Activated naive CD4-positive, alpha-beta T cell treated with Interleukin-2 at 50 U/mL for 16 hours (primary cell): ENCODE measurements around the gene SND1.

ENCODE experiments used
- DNase-seq: peaks from one replicate; pipeline ENCODE4 v3.0.0-alpha.2; 2020

Gene SND1

GRCh38 chr7:127770885-127771284 is 118.9 kb downstream of the SND1 start:
- no peak for DNase-seq

DNA sequence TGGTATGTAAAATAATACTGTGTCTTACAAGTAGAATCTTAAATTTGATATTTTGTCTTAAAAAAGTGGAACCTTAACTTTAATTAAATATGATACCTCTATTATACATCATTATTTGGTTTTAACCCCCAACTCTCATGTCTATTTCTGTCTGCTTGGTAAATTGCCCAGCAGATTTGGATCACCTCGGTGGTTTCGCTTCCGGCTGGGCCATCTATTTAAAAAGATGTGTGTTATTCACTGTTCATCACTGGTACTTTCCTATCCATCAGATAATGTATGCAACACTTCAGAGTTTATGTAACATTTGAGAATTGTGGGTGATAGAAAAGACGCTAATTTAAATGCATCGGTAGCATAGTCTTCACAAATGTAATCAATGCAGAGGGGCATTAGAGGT is 119.7 kb downstream of the SND1 start:
- DNase-seq = no peak

GRCh38 chr7:127776776-127777386 is 124.9 kb downstream of the SND1 start:
- DNase-seq = no peak

DNA sequence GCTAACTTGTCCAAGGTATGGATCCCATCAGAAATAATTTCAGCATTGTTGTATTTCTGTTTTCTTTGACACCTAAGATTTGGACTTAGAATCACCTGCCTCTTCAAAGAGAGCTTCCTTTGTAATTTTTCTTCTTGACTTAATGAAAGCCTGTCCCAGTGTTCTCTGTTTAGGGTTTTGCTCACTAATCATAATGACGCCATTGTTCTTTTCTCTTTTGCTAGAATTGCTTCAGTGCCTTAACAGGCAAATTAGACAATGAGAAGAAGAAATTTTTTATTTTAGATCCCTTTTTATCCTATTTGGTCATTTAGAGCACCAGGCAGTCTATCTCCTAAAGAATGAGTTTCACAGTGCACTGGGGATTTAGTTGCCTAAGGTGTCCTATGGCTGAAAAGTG is 128.5 kb downstream of the SND1 start:
- no peak for DNase-seq

DNA sequence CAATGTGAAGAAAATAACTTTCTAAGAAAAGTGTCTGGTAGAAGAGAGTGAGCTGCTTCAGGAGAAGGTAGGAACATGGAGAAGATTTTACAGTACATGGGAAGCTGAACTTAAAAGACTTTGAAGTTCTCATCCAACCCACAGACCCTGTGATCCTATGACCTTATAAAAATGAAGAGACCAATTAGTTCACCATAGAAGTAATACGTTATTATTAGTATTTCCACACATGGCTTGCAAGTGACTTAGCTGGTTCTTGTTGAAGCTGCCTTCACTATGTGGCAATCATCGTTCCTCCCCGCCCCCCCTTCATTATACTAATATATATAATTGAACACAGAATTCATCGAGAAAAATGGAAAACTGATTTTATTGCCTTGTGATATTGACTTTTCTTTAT is 129.1 kb downstream of the SND1 start:
- no peak for DNase-seq

GRCh38 chr7:127782075-127782474 is 130.1 kb downstream of the SND1 start:
- DNase-seq = no peak

GRCh38 chr7:127782654-127783559 is 130.9 kb downstream of the SND1 start:
- DNase-seq = no peak

- DNase-seq = no peak
Observed at GRCh38 chr7:127786184-127786583, 134.2 kb downstream of the SND1 start.

DNA sequence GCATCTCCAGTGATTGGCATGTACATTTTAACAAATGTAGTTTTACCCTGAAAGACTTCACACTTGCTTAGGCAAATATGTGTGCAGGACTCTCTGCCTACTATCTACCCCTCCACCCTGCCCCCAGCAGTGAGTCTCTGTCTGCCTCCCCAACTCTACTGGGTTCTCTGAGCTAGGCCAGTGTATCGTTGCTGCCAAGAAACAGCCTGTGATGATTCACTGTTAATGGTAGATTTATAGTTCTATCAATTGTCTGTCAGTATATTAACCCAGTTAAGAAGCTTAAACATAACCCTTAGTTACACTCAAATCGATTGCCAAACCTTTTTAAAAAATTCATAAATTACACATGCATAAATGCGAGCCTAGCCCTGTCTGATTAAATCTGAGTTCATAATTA is 137.0 kb downstream of the SND1 start:
- DNase-seq = no peak

GRCh38 chr7:127791446-127792189 is 139.6 kb downstream of the SND1 start:
- DNase-seq = no peak

- peak; percentile 16 for DNase-seq
Observed at GRCh38 chr7:127792528-127793342, 140.7 kb downstream of the SND1 start.

GRCh38 chr7:127793582-127793981 is 141.6 kb downstream of the SND1 start:
- no peak for DNase-seq

- DNase-seq = no peak
Observed at GRCh38 chr7:127794136-127794535, 142.1 kb downstream of the SND1 start.

- DNase-seq = no peak
Observed at GRCh38 chr7:127794551-127794950, 142.6 kb downstream of the SND1 start.

DNA sequence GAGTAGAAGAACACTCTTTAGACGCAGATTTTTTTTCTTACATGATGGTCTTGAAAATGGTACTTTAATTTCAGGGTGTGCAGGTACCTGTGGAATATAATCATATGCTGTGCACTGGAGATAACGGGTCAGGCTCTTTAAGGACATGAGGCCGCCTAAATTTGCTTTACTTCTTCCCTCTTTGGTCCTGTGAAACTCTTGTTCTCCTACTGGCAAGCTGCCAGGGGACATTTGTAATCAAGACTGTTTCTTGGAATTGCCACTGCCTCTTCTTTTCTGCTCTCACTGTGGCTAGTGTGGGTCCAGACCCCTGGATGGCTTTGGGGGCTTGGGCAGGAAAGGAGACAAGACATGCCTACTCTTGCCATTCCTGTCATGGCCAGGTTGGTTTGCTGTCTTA is 146.0 kb downstream of the SND1 start:
- DNase-seq = no peak

DNA sequence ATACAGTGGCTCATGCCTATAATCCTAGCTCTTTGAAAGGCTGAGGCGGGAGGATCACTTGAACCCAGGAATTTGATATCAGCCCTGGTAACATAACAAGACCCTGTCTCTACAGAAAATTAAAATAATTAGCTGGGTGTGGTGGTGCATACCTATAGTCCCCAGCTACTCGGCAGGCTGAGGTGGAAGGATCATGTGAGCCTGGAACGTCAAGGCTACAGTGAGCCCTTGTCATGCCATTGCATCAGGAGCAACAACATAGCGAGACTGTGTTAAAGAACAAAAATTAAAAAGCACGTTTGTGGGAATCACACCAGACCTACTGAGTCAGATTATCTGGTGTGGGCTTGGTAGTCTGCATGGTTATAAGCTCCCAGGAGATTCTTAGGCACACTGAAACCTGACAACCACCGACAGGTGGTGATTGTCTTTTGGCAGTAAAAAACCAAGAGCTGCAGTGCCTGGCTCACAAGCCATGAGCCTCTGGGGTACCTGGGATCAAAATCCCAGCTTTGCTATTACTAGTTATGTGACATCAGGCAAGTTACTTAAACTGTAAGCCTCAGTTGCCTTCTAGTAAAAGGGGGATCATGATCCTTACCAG is 146.9 kb downstream of the SND1 start:
- no peak for DNase-seq

GRCh38 chr7:127799535-127800305 is 147.7 kb downstream of the SND1 start:
- no peak for DNase-seq

- DNase-seq = no peak
Observed at GRCh38 chr7:127802845-127803244, 150.9 kb downstream of the SND1 start.

DNA sequence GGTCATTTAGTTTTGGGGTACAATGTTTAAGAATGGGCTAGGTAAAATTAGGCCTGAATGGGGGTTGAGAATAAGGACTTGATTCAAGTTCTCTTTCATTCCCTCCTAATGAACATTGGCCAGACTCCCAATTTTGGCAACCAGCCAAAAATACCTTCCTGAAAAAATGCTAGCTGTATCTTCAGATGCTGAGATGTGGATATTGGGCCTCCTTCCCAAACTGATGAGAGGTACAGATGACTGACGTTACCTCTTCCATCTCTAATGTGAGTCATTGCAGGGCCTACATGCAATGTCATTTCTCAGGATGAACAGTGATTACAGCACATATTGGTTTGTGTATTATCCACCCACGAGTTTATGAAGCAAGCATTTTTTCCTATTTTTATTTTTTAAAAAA is 151.6 kb downstream of the SND1 start:
- no peak for DNase-seq

DNA sequence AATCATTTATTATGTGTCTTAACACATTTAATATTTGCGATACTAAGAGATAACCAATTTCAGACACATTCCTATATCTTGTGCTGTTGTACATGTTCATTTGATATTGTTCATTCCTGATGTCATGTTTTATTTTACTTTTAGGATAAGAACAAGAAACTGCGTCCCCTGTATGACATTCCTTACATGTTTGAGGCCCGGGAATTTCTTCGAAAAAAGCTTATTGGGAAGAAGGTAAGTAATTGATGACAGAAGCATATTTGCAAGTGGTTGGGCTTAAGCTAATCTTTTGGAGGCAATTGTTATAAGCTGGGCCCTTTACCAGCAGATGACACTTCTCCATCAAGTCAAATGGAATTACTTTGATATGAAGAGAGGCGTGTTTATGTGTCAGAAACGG is 155.3 kb downstream of the SND1 start:
- DNase-seq = no peak

DNA sequence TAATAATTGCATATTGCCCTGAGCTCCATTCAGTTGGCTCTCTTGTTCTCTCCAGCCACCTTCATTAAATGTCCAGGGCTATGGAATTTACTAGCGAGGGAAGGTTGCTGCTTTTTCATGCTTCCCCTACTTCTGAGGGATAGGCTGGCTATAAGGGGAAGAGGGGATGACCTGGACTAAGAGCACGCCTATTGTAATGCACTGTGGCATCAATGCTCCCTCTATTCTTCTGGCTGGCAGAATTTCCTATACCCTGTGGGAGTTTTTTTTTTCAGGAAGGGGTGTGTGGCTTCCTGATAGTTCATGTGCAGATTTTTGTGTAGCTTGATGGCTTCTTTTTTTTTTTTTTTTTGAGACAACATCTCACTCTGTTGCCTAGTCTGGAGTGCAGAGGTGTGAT is 155.8 kb downstream of the SND1 start:
- DNase-seq = no peak

DNA sequence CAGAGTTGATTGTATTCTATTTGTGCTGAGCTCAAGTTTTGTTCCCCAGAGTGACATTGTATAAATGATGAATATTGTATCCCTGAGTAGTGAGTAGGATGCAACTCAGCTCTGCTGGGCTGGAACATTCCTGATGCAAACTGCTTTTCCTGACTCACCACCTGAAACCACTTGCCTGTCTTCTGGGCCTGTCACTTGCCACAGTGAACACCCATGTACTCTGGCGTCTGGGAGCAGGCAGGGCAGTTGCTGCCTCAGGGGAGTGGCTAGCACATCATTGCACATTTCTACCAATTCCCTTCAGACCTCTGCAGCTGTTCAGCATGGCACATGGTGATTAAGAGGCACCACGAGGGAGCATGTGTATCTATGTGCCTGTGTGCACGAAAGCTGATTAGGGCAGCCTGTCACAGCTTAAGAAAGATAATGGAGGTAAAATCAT is 157.3 kb downstream of the SND1 start:
- DNase-seq = no peak
